GM11168 (cell line): Measurements from ENCODE around the gene TUBB3.
"Not testable (repeated sequence)": the region's sequence is repeated elsewhere in the genome, so short reads cannot be mapped to it uniquely, and the experiment has no call there.

Experiments
- in situ Hi-C: fragments of 300-500 bp; cut with MboI; formaldehyde crosslinking; loops from one replicate; pipeline ENCODE4 v1.12.0; 2022; ENCODE audit warnings: low sequenced_read_pairs; ENCODE audit not compliant: unreplicated experiment

TUBB3 gene

DNA sequence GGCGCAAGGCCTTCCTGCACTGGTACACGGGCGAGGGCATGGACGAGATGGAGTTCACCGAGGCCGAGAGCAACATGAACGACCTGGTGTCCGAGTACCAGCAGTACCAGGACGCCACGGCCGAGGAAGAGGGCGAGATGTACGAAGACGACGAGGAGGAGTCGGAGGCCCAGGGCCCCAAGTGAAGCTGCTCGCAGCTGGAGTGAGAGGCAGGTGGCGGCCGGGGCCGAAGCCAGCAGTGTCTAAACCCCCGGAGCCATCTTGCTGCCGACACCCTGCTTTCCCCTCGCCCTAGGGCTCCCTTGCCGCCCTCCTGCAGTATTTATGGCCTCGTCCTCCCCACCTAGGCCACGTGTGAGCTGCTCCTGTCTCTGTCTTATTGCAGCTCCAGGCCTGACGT, 12.5 kb downstream of the TUBB3 start:
- in situ Hi-C loops = not testable (repeated sequence)

- in situ Hi-C loops = no loop called here
Observed at GRCh38 chr16:89936034-89936433, 12.9 kb downstream of the TUBB3 start.

GRCh38 chr16:89936508-89936907, 13.4 kb downstream of the TUBB3 start:
- in situ Hi-C loops = no loop called here

DNA sequence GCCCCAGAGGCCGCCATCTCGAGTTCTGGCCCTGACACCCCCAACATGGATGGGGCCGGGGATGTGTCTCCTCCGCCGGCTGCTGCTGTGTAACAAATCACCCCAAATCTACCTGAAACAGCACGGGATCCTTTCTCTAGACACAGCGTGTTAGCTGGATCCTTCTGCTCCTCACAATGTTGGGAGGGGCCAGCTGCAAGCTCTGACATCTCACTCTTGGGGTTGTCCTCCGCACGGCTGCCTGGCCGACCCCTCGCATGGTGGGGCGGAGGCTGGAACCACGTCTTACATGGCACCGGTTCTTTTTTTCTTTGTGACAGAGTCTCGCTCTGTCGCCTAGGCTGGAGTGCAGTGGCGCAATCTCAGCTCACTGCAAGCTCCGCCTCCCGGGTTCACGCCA, 13.8 kb downstream of the TUBB3 start:
- in situ Hi-C loops = no loop called here

DNA sequence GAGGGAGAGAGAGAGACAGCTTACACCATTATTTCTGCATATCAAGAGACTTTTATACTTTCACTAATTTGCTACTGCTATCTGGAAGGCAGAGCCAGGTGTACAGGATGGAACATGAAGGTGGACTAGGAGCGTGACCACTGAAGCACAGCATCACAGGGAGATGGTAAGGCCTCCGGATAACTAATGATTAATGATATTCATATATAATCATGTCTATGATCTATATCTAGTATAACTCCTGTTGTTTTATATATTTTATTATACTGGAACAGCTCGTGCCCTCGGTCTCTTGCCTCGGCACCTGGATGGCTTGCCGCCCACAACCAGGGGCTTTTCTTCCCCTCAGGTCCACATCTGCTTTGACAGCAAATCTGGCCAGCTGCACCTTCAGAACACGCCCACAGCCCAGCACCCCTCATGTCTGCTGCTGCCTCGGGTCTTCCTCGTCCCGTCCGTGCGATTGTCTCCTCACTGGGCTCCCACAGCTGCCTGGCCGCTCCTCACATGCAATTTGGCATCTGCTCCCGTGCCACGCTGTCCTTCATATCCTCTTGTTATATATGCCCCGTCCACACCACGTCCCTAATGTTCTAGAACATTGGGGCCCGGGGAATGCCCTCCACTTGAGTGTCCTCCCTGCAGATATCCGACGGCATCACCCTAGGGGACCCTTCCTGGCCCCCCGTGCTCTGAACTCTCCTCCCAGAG, 15.2 kb downstream of the TUBB3 start:
- in situ Hi-C loops = no loop called here

DNA sequence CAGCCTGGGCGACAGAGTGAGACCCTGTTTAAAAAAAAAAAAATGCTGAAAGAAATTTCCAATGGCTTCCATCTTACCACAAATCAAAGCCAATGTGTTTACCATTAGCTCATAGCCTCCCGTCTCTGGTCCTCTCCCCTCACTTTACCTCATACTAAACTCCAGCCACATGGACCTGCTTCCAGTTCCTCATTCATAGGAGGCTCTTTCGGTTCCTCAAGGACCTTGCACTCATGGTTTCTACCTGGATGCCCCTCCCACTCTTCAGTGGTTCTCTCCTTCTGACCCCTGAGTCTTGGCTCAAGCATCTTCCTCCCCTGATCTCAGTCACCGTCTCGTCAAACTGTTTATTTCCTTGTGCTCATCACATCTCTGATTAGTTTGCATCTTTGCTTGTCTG, 21.6 kb downstream of the TUBB3 start:
- in situ Hi-C loops = no loop called here

DNA sequence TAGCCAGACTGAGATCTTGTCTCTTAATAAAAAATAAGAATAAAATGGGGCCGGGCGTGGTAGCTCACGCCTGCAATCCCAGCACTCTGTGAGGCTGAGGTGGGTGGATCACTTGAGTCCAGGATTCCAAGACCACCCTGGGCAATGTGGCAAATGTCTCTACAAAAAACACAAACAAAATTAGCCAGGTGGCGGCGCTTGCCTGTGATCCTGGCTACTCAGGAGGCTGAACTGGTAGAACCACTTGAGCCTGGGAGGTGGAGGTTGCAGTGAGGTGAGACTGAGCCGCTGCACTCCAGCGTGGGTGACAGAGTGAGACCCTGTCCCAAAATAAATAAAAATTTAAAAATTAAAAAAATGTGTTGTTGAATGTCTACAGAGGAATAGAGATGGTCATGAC, 22.5 kb downstream of the TUBB3 start:
- in situ Hi-C loops = no loop called here

DNA sequence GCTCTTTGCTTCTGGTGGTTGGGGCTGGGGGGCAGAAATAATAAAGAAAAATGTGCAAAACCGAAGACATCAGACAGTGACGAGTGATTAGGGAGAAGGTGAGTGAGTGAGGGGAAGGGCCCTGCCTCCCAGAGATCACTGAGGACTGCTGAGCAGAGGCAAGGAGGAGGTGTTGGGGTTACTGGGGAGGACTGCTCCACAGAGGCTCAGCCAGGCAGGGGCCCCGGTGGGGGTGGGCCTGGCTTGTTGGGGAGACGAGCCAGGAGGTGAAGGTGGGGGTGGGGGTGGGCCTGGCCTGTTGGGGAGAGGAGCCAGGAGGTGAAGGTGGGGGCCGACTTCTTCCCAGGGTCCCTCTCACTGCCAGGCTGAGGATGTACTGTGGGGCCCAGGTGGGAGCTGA, 23.4 kb downstream of the TUBB3 start:
- in situ Hi-C loops = no loop called here

DNA sequence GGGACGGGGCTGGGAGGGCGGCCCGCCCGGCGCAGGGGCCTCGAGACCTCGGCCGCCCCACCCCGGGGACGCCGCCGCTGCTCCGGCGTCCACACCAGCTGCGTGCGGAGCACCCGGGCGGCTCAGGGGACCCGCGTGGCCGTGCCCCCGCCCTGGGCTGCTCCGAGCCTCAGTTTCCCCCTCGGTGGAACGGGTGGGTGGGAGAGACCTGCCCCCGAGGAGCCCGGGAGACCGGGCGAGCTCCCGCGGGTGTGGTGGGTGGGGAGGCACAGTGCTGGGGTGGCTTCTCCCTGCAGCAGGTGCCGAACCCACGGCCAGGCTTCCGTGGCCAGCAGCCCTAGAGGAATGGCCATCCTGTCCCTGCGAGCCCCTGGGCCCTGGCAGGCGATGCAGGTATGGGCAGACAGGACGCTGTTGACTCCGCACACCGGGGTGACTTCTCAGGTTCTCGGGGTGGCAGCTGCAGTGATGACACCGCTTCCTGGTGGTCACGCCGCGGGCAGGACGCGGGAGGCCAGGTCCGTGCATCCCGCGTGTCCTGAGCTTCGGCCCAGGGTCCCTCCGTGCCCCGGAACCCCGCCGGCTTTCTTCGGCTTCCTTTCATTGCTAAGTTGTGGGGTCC, 26.1 kb downstream of the TUBB3 start:
- in situ Hi-C loops = no loop called here

DNA sequence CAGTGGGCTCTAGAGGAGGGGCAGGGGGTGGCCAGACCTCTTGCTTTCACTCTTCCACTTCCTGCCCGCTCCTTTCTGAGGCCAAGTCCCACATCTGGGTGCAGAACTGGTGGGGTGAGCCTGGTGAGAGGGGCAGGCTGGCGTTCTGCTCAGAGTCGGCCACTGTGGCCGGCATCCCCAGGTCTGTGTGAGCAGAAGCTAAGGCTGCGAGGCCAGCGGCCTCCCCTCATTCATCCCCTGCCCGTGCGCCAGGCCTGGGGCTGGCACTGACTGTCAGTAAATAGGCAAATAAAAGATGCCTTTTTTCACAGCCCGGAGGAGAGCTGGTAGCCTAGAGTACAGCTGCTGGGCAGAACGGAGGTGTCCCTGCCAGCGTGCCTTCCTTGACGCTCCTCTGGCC, 26.6 kb downstream of the TUBB3 start:
- in situ Hi-C loops = no loop called here

- in situ Hi-C loops = no loop called here
Observed at GRCh38 chr16:89951509-89951908, 28.4 kb downstream of the TUBB3 start.

GRCh38 chr16:89952049-89952448, 28.9 kb downstream of the TUBB3 start:
- in situ Hi-C loops = no loop called here

- in situ Hi-C loops = no loop called here
Observed at GRCh38 chr16:89952551-89952950, 29.4 kb downstream of the TUBB3 start.

GRCh38 chr16:89953671-89954406, 30.7 kb downstream of the TUBB3 start:
- in situ Hi-C loops = no loop called here

DNA sequence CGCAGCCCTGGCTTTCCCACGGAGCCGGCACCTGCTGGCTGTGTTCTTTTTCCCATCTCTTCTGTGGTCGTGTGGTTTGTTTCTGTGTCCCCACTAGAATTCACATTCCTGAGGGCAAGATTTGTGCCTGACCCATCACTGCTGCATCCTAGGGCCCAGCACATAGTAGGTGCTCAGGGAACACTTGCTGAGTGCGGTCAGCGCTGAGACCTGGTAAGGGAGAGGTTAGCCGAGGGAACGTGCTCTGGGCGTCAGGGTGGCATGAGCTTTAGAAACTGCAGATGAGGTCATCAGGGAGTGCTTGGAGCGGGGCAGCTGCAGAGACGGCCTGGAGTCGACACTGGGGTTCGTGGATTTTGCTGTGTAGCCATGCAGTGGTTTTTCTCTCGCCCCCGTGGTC, 31.3 kb downstream of the TUBB3 start:
- in situ Hi-C loops = no loop called here

- in situ Hi-C loops = no loop called here
Observed at GRCh38 chr16:89955001-89955685, 32.0 kb downstream of the TUBB3 start.

DNA sequence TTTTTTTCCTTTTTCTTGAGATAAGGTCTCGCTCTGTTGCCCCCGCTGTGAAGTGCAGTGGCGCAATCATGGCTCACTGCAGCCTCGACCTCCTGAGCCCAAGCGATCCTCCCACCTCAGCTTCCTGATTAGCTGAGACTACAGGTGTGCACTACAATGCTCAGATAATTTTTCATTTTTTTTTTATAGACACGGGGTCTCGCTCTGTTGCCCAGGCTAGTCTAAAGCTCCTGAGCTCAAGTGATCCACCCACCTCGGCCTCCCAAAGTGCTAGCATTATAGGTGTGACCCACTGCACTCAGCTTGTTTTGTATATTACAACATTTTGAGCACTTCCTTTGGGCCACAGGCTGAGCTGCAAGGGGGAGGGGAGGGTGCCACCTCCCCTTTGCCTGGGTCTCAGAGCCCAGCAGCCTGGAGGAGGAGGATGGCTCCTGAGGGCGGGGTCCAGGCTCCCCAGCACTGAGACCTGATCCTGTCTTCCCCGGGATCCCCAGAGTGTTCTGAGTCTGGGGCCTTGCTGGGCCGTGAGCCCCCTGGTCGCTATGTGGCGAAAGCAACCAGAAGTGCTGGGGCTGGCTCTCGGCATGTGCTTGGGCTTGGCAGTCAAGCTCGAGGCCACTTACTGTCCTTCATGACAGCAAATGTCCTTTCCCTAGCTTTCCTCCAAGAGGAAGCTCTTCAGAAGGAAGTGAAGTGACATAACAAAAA, 33.5 kb downstream of the TUBB3 start:
- in situ Hi-C loops = no loop called here

- in situ Hi-C loops = no loop called here
Observed at GRCh38 chr16:89957216-89957785, 34.2 kb downstream of the TUBB3 start.

DNA sequence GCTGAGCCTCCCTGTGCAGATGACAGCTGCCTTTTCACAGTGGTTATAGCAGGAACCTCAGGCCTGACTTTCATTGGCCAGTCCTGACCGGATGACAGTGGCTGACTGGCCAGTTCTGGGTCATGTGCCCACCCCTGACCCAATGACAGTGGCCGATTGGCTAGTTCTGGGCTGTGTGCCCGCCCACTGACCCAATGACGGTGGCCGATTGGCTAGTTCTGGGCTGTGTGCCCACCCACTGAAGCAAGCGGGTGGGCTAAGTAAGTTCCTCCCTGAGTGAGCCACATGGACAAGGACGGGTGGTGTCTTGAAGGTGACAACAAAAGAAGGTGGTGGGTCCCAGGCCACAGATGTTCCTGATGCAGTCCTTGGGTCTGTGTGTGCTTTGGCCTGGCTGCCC, 34.9 kb downstream of the TUBB3 start:
- in situ Hi-C loops = no loop called here

GRCh38 chr16:89958596-89958995, 35.5 kb downstream of the TUBB3 start:
- in situ Hi-C loops = no loop called here
